Fibroblast of the aortic adventitia (primary cell): ENCODE results near the gene SDS. TPM values are rescaled to one million over a fixed set of nuclear protein-coding genes. Genes with fewer than 3 reads are reported as not detected.

Source experiments
- DNase-seq: peaks from one replicate; pipeline ENCODE4 v3.0.0-alpha.2; 2010; ENCODE audit warnings: low read depth
- H3K4me3 ChIP-seq: 2 replicates; pipeline ENCODE4 v1.5.1; 2011; ENCODE audit warnings: low read depth, mild to moderate bottlenecking, control low read depth, low read length, moderate library complexity
- total RNA-seq: library from RNA; depleted of rRNA; stranded (reverse); fragments of >200 nt; gene quantifications from 2 replicates; pipeline ENCODE4 v1.2.3, GENCODE V29; 2012; ENCODE audit warnings: low replicate concordance
- TF ChIP-seq, protein P1 (sequence below): IDR thresholded peaks from 2 replicates; pipeline ENCODE4 v1.5.1; 2011; ENCODE audit warnings: mild to moderate bottlenecking, low read length, control low read depth, inconsistent platforms; ENCODE audit not compliant: insufficient read depth

Gene SDS
- total RNA-seq, 1 donor, result not detected

- H3K4me3 ChIP-seq, result no peak overlapping the region
- DNase-seq, result no peak
- TF ChIP-seq, protein P1, sequence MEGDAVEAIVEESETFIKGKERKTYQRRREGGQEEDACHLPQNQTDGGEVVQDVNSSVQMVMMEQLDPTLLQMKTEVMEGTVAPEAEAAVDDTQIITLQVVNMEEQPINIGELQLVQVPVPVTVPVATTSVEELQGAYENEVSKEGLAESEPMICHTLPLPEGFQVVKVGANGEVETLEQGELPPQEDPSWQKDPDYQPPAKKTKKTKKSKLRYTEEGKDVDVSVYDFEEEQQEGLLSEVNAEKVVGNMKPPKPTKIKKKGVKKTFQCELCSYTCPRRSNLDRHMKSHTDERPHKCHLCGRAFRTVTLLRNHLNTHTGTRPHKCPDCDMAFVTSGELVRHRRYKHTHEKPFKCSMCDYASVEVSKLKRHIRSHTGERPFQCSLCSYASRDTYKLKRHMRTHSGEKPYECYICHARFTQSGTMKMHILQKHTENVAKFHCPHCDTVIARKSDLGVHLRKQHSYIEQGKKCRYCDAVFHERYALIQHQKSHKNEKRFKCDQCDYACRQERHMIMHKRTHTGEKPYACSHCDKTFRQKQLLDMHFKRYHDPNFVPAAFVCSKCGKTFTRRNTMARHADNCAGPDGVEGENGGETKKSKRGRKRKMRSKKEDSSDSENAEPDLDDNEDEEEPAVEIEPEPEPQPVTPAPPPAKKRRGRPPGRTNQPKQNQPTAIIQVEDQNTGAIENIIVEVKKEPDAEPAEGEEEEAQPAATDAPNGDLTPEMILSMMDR, result no peak
These were observed 3.3 kb downstream of the SDS start for GRCh38 chr12:113400362-113400761.

DNA sequence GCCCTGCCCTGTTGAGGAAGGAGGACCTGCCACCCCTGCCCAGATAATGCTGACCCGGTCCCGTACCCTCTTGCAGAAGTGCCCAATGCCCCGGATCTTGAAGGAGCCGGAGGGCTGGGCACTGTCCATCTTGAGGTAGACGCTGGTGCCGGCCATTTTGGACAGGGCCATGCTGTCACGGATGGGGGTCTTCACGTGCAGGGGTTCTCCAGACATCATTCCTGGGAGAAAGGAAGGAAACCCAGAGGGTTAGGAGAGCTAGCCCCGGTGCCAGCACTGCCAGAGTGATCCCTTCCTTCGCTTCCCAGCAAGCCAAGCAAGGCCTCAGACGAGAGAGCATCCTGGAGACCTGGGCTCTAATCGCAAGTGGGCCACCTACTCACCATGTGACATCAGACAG, 4.2 kb downstream of the SDS start:
- no peak for DNase-seq
- TF ChIP-seq, protein P1, result no peak
- no peak overlapping the region for H3K4me3 ChIP-seq

- no peak overlapping the region for H3K4me3 ChIP-seq
- TF ChIP-seq, protein P1, result no peak
- DNase-seq, result no peak
These were observed 5.1 kb downstream of the SDS start for GRCh38 chr12:113398346-113399290.

GRCh38 chr12:113397497-113398197, 6.0 kb downstream of the SDS start:
- TF ChIP-seq, protein P1, result no peak
- no peak for DNase-seq

GRCh38 chr12:113396828-113397496, 6.7 kb downstream of the SDS start:
- H3K4me3 ChIP-seq, result no peak overlapping the region
- TF ChIP-seq, protein P1, result no peak
- no peak for DNase-seq

More at GRCh38 chr12:113397497-113398197, 6.0 kb downstream of the SDS start:
- no peak overlapping the region for H3K4me3 ChIP-seq

DNA sequence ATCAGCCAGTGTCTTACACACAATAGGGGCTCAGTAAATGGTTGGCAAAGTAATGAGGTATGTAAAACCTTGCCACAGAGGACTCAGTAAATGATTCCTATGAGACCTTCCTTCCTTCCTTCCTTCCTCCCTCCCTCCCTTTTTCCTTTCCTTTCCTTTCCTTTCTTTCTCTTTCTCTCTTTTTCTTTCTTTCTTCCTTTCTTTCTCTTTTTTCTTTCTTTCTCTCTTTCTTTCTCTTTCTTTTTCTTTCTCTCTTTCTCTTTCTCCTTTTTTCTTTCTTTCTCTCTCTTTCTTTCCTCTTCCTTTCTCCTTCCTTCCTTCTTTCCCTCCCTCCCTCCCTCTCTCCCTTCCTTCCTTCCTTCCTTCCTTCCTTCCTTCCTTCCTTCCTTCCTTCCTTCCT, 7.5 kb downstream of the SDS start:
- no peak for DNase-seq
- no peak overlapping the region for H3K4me3 ChIP-seq
- TF ChIP-seq, protein P1, result no peak
